Fibroblast of lung (primary cell): ENCODE data around the gene CEP170. TPM values are rescaled to one million over a fixed set of nuclear protein-coding genes. Genes with fewer than 3 reads are reported as not detected.
A peak's percentile ranks its signal among the peaks of the same experiment; 100 is the strongest.

Source experiments
- DNase-seq, 2 donors: peaks; one replicate each; pipeline versions ENCODE4 v3.0.0 to v3.0.0-alpha.2; 2010; ENCODE audit warnings: low read depth in 2 of 2
- H2AFZ ChIP-seq: 2 replicates; pipeline ENCODE4 v1.5.1; 2012; ENCODE audit warnings: low read length, control low read depth, inconsistent platforms
- H3K27ac ChIP-seq: 2 replicates; pipeline ENCODE4 v1.5.1; 2011; ENCODE audit warnings: low read length, control low read depth; ENCODE audit not compliant: insufficient read depth
- H3K27me3 ChIP-seq: 2 replicates; pipeline ENCODE4 v1.5.1; 2011; ENCODE audit warnings: mild to moderate bottlenecking, low read length; ENCODE audit not compliant: control insufficient read depth, insufficient read depth
- H3K36me3 ChIP-seq: 2 replicates; pipeline ENCODE4 v1.5.1; 2011; ENCODE audit warnings: low read length; ENCODE audit not compliant: control insufficient read depth, insufficient read depth
- H3K4me1 ChIP-seq: 2 replicates; pipeline ENCODE4 v1.5.1; 2011; ENCODE audit warnings: low read length; ENCODE audit not compliant: control insufficient read depth, insufficient read depth; ENCODE audit errors: extremely low read depth
- H3K4me2 ChIP-seq: 2 replicates; pipeline ENCODE4 v1.5.1; 2011; ENCODE audit warnings: low read length, control low read depth; ENCODE audit not compliant: insufficient read depth; ENCODE audit errors: extremely low read depth
- H3K4me3 ChIP-seq, 4 experiments: fragments of 200-600 bp in 1 of 4; sonication (generic) in 1 of 4; replicated peaks in 1 of 4; 2 replicates each; pipeline ENCODE4 v1.5.1; 2011 to 2016; ENCODE audit warnings: low read length in 4 of 4, low read depth in 3 of 4, mild to moderate bottlenecking in 3 of 4, control low read depth in 2 of 4, inconsistent platforms in 1 of 4, mixed read lengths in 1 of 4; ENCODE audit not compliant: insufficient read depth in 1 of 4; ENCODE audit errors: control extremely low read depth in 1 of 4
- H3K79me2 ChIP-seq: 2 replicates; pipeline ENCODE4 v1.5.1; 2012; ENCODE audit warnings: mild to moderate bottlenecking, low read length, inconsistent platforms; ENCODE audit not compliant: control insufficient read depth, insufficient read depth
- H3K9ac ChIP-seq: 2 replicates; pipeline ENCODE4 v1.5.1; 2011; ENCODE audit warnings: mild to moderate bottlenecking, low read length, control low read depth; ENCODE audit not compliant: insufficient read depth
- H3K9me3 ChIP-seq: 2 replicates; pipeline ENCODE4 v1.5.1; 2012; ENCODE audit warnings: low read depth, low read length; ENCODE audit not compliant: control insufficient read depth, insufficient read depth
- H4K20me1 ChIP-seq: 2 replicates; pipeline ENCODE4 v1.5.1; 2011; ENCODE audit warnings: low read length; ENCODE audit not compliant: control insufficient read depth, insufficient read depth; ENCODE audit errors: extremely low read depth
- CTCF ChIP-seq, 2 donors: IDR thresholded peaks in 1 of 2; conservative IDR thresholded peaks in 1 of 2; 1 replicate in 1 of 2; 2 replicates in 1 of 2; pipeline ENCODE4 v1.5.1; 2011 to 2012; ENCODE audit warnings: low read length in 2 of 2, control low read depth in 1 of 2, inconsistent platforms in 1 of 2, low read depth in 1 of 2, mild to moderate bottlenecking in 1 of 2
- EZH2 ChIP-seq: IDR thresholded peaks from 2 replicates; pipeline ENCODE4 v1.5.1; 2012; ENCODE audit warnings: low read length, control low read depth, mild to moderate bottlenecking; ENCODE audit errors: missing control alignments
- polyA minus RNA-seq: library from RNA; depleted of rRNA, polyadenylated mRNA; stranded (reverse); fragments of >200 nt; gene quantifications from 2 replicates; pipeline ENCODE4 v1.2.3, GENCODE V29; 2011; ENCODE audit warnings: low replicate concordance
- polyA plus RNA-seq, 2 donors: library from polyadenylated mRNA; depleted of rRNA in 1 of 2; stranded (reverse) in 1 of 2; unstranded in 1 of 2; fragments of >200 nt; gene quantifications; 2 replicates each; pipeline ENCODE4 v1.2.1, GENCODE V29; 2011 to 2012; ENCODE audit warnings: missing spikeins in 1 of 2
- total RNA-seq: library from RNA; depleted of rRNA; stranded (reverse); fragments of >200 nt; gene quantifications from 2 replicates; pipeline ENCODE4 v1.2.1, GENCODE V29; 2014

Gene CEP170
- total RNA-seq: 75.2 and 86.0 TPM in 2 replicates
- 84.8 and 92.0 TPM in 2 replicates for polyA plus RNA-seq
- polyA plus RNA-seq (2012): 45.7 and 49.6 TPM in 2 replicates
- 33.9 and 38.8 TPM in 2 replicates for polyA minus RNA-seq

- H3K4me1 ChIP-seq: peaks cover 2% of the 10 kb centered on the region
- peak; percentile 95 to 97 for DNase-seq
- H3K36me3 ChIP-seq: no peaks in the 10 kb centered on the region
- H4K20me1 ChIP-seq: no peaks in the 10 kb centered on the region
- peak within 1 kb of the TSS; percentile 88 to 97 (median 94) for H3K4me3 ChIP-seq
- peaks cover 85% of the 10 kb centered on the region for H3K79me2 ChIP-seq
- peak within 1 kb of the TSS; percentile 85 for H3K4me2 ChIP-seq
- H3K27me3 ChIP-seq: no peaks in the 10 kb centered on the region
- H3K27ac ChIP-seq: peak within 1 kb of the TSS; percentile 96
- peak within 1 kb of the TSS; percentile 84 for H3K9ac ChIP-seq
- peak within 1 kb of the TSS; percentile 81 for H2AFZ ChIP-seq
- H3K9me3 ChIP-seq: no peaks in the 10 kb centered on the region
- TF ChIP-seq CTCF (conservative IDR thresholded peaks at IDR 0.05 in 1 of 2, IDR thresholded peaks at IDR 0.05 in 1 of 2; ENCODE audit: low read depth in 1 of 2, low read length in 2 of 2) (no peak), EZH2 (no peak)
Observed at GRCh38 chr1:243254927-243255790, at the start of gene CEP170. CEP170 (minus strand) TSS chr1:243255281; CDS start chr1:243225280, 30,001 bp downstream.

GRCh38 chr1:243301059-243301458, 46.0 kb upstream of the CEP170 start:
- Histone ChIP-seq H2AFZ (no peak overlapping the region), H3K27ac (no peak overlapping the region), H3K4me2 (no peak overlapping the region), H3K4me1 (no peaks in the 10 kb centered on the region), H3K27me3 (no peaks in the 10 kb centered on the region), H4K20me1 (no peaks in the 10 kb centered on the region), H3K36me3 (peaks cover 3% of the 10 kb centered on the region), H3K4me3 (no peak overlapping the region), H3K9ac (no peak overlapping the region), H3K79me2 (no peaks in the 10 kb centered on the region), H3K9me3 (no peaks in the 10 kb centered on the region)
- TF ChIP-seq CTCF (conservative IDR thresholded peaks at IDR 0.05 in 1 of 2, IDR thresholded peaks at IDR 0.05 in 1 of 2; ENCODE audit: low read depth in 1 of 2, low read length in 2 of 2) (no peak), EZH2 (no peak)
- DNase-seq: no peak

GRCh38 chr1:243299069-243299468, 44.0 kb upstream of the CEP170 start:
- Histone ChIP-seq H3K27ac (no peak overlapping the region), H3K4me2 (no peak overlapping the region), H3K4me1 (no peaks in the 10 kb centered on the region), H3K4me3 (no peak overlapping the region), H3K27me3 (no peaks in the 10 kb centered on the region), H3K79me2 (no peaks in the 10 kb centered on the region), H4K20me1 (no peaks in the 10 kb centered on the region), H3K9me3 (no peaks in the 10 kb centered on the region), H3K36me3 (peaks cover 3% of the 10 kb centered on the region), H3K9ac (no peak overlapping the region), H2AFZ (no peak overlapping the region)
- no peak for DNase-seq
- TF ChIP-seq CTCF (conservative IDR thresholded peaks at IDR 0.05 in 1 of 2, IDR thresholded peaks at IDR 0.05 in 1 of 2; ENCODE audit: low read depth in 1 of 2, low read length in 2 of 2) (no peak), EZH2 (no peak)
